OCI-LY7 (cell line): ENCODE data around the gene RALA. TPM values are rescaled to one million over a fixed set of nuclear protein-coding genes. Genes with fewer than 3 reads are reported as not detected.

Experiments used
- BruUV-seq: library from RNA; stranded (reverse); fragments of 400-500 nt; replicated peaks from 2 replicates; lab custom pipeline; 2021; lab: Mats Ljungman, UMichigan
- CTCF ChIA-PET: fragments of 300-600 bp; sonication (Branson Sonifier 250); formaldehyde crosslinking; loops from one replicate; lab custom pipeline; 2022; ENCODE audit warnings: antibody characterized with exemption; ENCODE audit not compliant: unreplicated experiment; lab: Charles Lee
- POLR2A ChIA-PET: fragments of 300-600 bp; sonication (Branson Sonifier 250); formaldehyde crosslinking; loops from one replicate; lab custom pipeline; 2022; ENCODE audit warnings: antibody characterized with exemption; lab: Charles Lee
- DNase-seq: peaks from one replicate; pipeline ENCODE4 v3.0.0-alpha.2; 2015; ENCODE audit warnings: low spot score
- H2AFZ ChIP-seq: fragments of 200-600 bp; sonication (generic), shearing (Covaris generic); 2 replicates; pipeline ENCODE4 v1.6.1; 2014; ENCODE audit warnings: mild to moderate bottlenecking, antibody characterized with exemption, low read length, moderate library complexity
- H3K27ac ChIP-seq: fragments of 200-600 bp; sonication (generic); 2 replicates; pipeline ENCODE4 v1.5.1; 2014; ENCODE audit warnings: mixed run types, low read depth, mild to moderate bottlenecking, moderate library complexity, low read length, inconsistent platforms; ENCODE audit not compliant: poor library complexity, severe bottlenecking
- H3K36me3 ChIP-seq: fragments of 200-600 bp; sonication (generic); 2 replicates; pipeline ENCODE4 v1.6.1; 2014; ENCODE audit warnings: mild to moderate bottlenecking, antibody characterized with exemption, low read length, moderate library complexity, mixed read lengths; ENCODE audit not compliant: insufficient read depth
- H3K4me1 ChIP-seq: fragments of 200-600 bp; sonication (generic); 2 replicates; pipeline ENCODE4 v1.5.1; 2014; ENCODE audit warnings: mild to moderate bottlenecking, low read length; ENCODE audit not compliant: insufficient read depth, poor library complexity, severe bottlenecking
- H3K4me2 ChIP-seq: fragments of 200-600 bp; sonication (generic); 2 replicates; pipeline ENCODE4 v1.6.1; 2014; ENCODE audit warnings: mild to moderate bottlenecking, low read length
- H3K4me3 ChIP-seq: fragments of 200-600 bp; sonication (generic); 2 replicates; pipeline ENCODE4 v1.5.1; 2014; ENCODE audit warnings: mild to moderate bottlenecking, low read depth, low read length; ENCODE audit not compliant: poor library complexity, severe bottlenecking
- H3K79me2 ChIP-seq: fragments of 200-600 bp; sonication (generic); 2 replicates; pipeline ENCODE4 v1.6.1; 2016; ENCODE audit warnings: low read depth, mild to moderate bottlenecking, low read length, moderate library complexity, mixed read lengths; ENCODE audit not compliant: insufficient read depth
- H3K9me2 ChIP-seq: fragments of 200-600 bp; sonication (generic); 2 replicates; pipeline ENCODE4 v1.6.1; 2016; ENCODE audit warnings: mild to moderate bottlenecking, low read length, mixed read lengths; ENCODE audit not compliant: insufficient read depth
- H3K9me3 ChIP-seq: fragments of 200-600 bp; sonication (generic); 2 replicates; pipeline ENCODE4 v1.6.1; 2014; ENCODE audit warnings: mild to moderate bottlenecking, mixed run types, low read length, mixed read lengths
- H4K20me1 ChIP-seq: fragments of 200-600 bp; sonication (generic); 2 replicates; pipeline ENCODE4 v1.6.1; 2014; ENCODE audit warnings: mild to moderate bottlenecking, antibody characterized with exemption, low read length, moderate library complexity, mixed read lengths; ENCODE audit not compliant: insufficient read depth
- EZH2phosphoT487 ChIP-seq: fragments of 200-600 bp; sonication (generic); IDR thresholded peaks from 2 replicates; pipeline ENCODE4 v1.6.1; 2018; ENCODE audit warnings: low read depth, borderline replicate concordance, mild to moderate bottlenecking, mixed run types, antibody characterized with exemption, low read length, moderate library complexity, mixed read lengths
- intact Hi-C: fragments of 100-400 bp; cut with micrococcal nuclease; formaldehyde crosslinking; loops from one replicate; pipeline ENCODE4 v1.10.0; 2022; ENCODE audit not compliant: unreplicated experiment
- total RNA-seq, 2 experiments: library from RNA; depleted of rRNA in 1 of 2; stranded (reverse); fragments of >200 nt in 1 of 2; shearing (Covaris generic) in 1 of 2; gene quantifications; 2 replicates each; pipeline ENCODE4 v1.2.3, GENCODE V29; 2014 to 2022
- TF ChIP-seq, protein P1 (sequence below): fragments of 200-600 bp; sonication (generic); conservative IDR thresholded peaks from 2 replicates; pipeline ENCODE4 v1.5.1; 2014; ENCODE audit warnings: mild to moderate bottlenecking, antibody characterized with exemption, low read length, moderate library complexity, mixed read lengths

RALA gene
- total RNA-seq, 2 experiments from 2014 or later: 6.4 to 31.0 TPM

DNA sequence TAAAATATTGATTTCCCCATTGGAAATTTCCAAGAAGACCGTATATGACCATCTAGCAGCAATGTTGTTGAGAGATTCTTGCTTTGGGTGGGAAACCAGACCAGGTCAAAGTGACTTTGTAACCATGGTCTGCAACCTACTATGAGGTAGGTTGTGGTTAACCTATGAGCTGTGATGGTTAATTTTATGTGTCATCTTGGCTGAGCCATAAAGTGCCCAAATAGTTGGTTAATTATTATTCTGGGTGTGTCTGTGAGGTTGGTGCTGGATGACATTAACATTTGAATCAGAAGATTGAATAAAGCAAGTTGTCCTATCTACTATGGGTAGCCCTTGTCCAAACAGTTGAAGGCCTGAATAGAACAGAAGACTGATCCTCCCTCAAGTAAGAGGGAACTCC, 18.3 kb upstream of the RALA start:
- ChIA-PET CTCF (no interaction called here), POLR2A (interaction anchor here (0.7 to 1.3 kb wide), 3 partner anchors 15 to 132 kb away, joined by 3 to 4 read pairs (median 3); no protein-coding TSS in a partner anchor)
- H3K4me3 ChIP-seq: no peak overlapping the region
- H4K20me1 ChIP-seq: no peaks in the 10 kb centered on the region
- BruUV-seq: no TSS peak
- no peak overlapping the region for H2AFZ ChIP-seq
- no peaks in the 10 kb centered on the region for H3K36me3 ChIP-seq
- TF ChIP-seq, protein P1, sequence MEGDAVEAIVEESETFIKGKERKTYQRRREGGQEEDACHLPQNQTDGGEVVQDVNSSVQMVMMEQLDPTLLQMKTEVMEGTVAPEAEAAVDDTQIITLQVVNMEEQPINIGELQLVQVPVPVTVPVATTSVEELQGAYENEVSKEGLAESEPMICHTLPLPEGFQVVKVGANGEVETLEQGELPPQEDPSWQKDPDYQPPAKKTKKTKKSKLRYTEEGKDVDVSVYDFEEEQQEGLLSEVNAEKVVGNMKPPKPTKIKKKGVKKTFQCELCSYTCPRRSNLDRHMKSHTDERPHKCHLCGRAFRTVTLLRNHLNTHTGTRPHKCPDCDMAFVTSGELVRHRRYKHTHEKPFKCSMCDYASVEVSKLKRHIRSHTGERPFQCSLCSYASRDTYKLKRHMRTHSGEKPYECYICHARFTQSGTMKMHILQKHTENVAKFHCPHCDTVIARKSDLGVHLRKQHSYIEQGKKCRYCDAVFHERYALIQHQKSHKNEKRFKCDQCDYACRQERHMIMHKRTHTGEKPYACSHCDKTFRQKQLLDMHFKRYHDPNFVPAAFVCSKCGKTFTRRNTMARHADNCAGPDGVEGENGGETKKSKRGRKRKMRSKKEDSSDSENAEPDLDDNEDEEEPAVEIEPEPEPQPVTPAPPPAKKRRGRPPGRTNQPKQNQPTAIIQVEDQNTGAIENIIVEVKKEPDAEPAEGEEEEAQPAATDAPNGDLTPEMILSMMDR: no peak
- TF ChIP-seq EZH2phosphoT487: no peak
- H3K9me3 ChIP-seq: no peaks in the 10 kb centered on the region
- no peaks in the 10 kb centered on the region for H3K4me1 ChIP-seq
- H3K79me2 ChIP-seq: no peaks in the 10 kb centered on the region
- intact Hi-C loops: no loop called here
- H3K9me2 ChIP-seq: no peaks in the 10 kb centered on the region
- no peak overlapping the region for H3K27ac ChIP-seq
- no peak overlapping the region for H3K4me2 ChIP-seq
- DNase-seq: no peak

DNA sequence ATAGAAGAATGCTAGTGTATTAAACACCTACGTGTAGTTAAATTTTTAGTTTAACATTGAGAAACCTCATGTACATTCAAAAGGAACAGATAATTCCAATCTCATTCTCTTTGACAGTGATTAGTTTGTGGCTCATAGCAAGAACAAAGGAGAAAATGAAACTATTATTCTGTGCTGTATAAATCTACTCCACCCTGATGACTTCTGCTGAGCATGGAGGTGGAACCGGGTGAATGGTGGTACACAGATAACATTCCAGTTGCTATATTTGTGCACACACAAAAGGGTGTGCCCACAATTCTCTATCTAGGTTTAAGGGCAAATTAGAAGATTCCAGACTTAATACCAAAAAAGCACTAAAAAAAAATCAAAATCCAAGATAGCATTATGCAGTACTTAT, 17.0 kb upstream of the RALA start:
- BruUV-seq: no TSS peak
- H3K9me3 ChIP-seq: no peaks in the 10 kb centered on the region
- intact Hi-C loops: no loop called here
- TF ChIP-seq, protein P1: no peak
- no peak for TF ChIP-seq EZH2phosphoT487
- no peak overlapping the region for H3K4me2 ChIP-seq
- H2AFZ ChIP-seq: no peak overlapping the region
- H3K27ac ChIP-seq: no peak overlapping the region
- POLR2A ChIA-PET: interaction anchor here (0.7 to 1.4 kb wide), 4 partner anchors 9 to 127 kb away, joined by 3 read pairs; no protein-coding TSS in a partner anchor
- no peaks in the 10 kb centered on the region for H3K4me1 ChIP-seq
- CTCF ChIA-PET: no interaction called here
- no peaks in the 10 kb centered on the region for H3K36me3 ChIP-seq
- DNase-seq: no peak
- no peaks in the 10 kb centered on the region for H3K79me2 ChIP-seq
- no peaks in the 10 kb centered on the region for H4K20me1 ChIP-seq
- no peak overlapping the region for H3K4me3 ChIP-seq
- H3K9me2 ChIP-seq: no peaks in the 10 kb centered on the region

DNA sequence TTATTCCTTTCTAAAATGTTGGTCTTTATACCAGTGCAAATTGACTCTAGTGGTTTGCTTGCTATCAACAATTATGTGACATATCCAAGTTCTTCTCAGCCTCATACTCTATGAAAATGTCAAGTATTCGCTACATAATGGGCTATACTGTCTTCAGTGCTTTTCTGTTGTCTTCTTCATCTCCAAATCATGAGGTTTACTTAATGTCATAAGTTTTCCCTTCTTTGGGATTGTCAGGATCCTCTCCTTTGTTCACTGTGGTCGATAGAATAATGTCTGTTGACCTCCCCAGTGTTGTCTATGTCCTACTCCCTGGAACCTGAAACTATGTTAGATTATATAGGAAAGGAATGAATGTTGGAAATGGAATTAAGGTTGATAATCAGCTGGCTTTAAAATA, 16.4 kb upstream of the RALA start:
- Histone ChIP-seq H3K27ac (no peak overlapping the region), H2AFZ (no peak overlapping the region), H3K4me1 (no peaks in the 10 kb centered on the region), H3K9me2 (no peaks in the 10 kb centered on the region), H3K4me3 (no peak overlapping the region), H3K4me2 (no peak overlapping the region), H3K36me3 (no peaks in the 10 kb centered on the region), H3K9me3 (no peaks in the 10 kb centered on the region), H3K79me2 (no peaks in the 10 kb centered on the region), H4K20me1 (no peaks in the 10 kb centered on the region)
- intact Hi-C loops: no loop called here
- DNase-seq: no peak
- POLR2A ChIA-PET: interaction anchor here (0.6 to 1.4 kb wide), 2 partner anchors 28 to 271 kb away, joined by 3 read pairs; no protein-coding TSS in a partner anchor
- CTCF ChIA-PET: no interaction called here
- TF ChIP-seq, protein P1: no peak
- TF ChIP-seq EZH2phosphoT487: no peak
- no TSS peak for BruUV-seq
